Liver (tissue), 3 donors: Measurements from ENCODE around the gene BATF3.

Experiments used
- CTCF ChIP-seq: fragments of 150-350 bp; IDR thresholded peaks from 2 replicates; pipeline ENCODE4 v1.5.1; 2017; ENCODE audit warnings: improper control_type of control experiment, low read depth, low read length; ENCODE audit not compliant: missing input control
- FOXA1 ChIP-seq: IDR thresholded peaks from 2 replicates; pipeline ENCODE4 v1.6.1; 2016; ENCODE audit warnings: antibody characterized with exemption
- SP1 ChIP-seq: IDR thresholded peaks from 2 replicates; pipeline ENCODE4 v1.6.1; 2018; ENCODE audit warnings: antibody characterized with exemption, mild to moderate bottlenecking
- YY1 ChIP-seq: IDR thresholded peaks from 2 replicates; pipeline ENCODE4 v1.6.1; 2016; ENCODE audit warnings: antibody characterized with exemption, mild to moderate bottlenecking
- donor health status: healthy.
- donor health status: healthy.

GRCh38 chr1:212637902-212638301 lies 61.7 kb downstream of the BATF3 start:
- TF ChIP-seq FOXA1 (no peak), CTCF (no peak), SP1 (no peak), YY1 (no peak)
